Glutamatergic neuron (in vitro differentiated cells): ENCODE results near the gene STX18. TPM values are rescaled to one million over a fixed set of nuclear protein-coding genes. Genes with fewer than 3 reads are reported as not detected.

Experiments
- DNase-seq: peaks from one replicate; pipeline ENCODE4 v3.0.0; 2022
- H3K27ac Mint-ChIP-seq: one replicate; pipeline ENCODE4 v1.8.0; 2020; ENCODE audit warnings: mild to moderate bottlenecking, mixed read lengths, inconsistent platforms; ENCODE audit not compliant: unreplicated experiment
- H3K27me3 Mint-ChIP-seq: one replicate; pipeline ENCODE4 v1.8.0; 2020; ENCODE audit warnings: mild to moderate bottlenecking, moderate library complexity, mixed read lengths, inconsistent platforms; ENCODE audit not compliant: unreplicated experiment
- H3K36me3 Mint-ChIP-seq: one replicate; pipeline ENCODE4 v1.8.0; 2020; ENCODE audit warnings: mild to moderate bottlenecking, mixed read lengths, inconsistent platforms; ENCODE audit not compliant: unreplicated experiment
- H3K4me1 Mint-ChIP-seq: one replicate; pipeline ENCODE4 v1.8.0; 2020; ENCODE audit warnings: mild to moderate bottlenecking, low read depth, mixed read lengths, inconsistent platforms; ENCODE audit not compliant: unreplicated experiment
- H3K4me3 Mint-ChIP-seq: one replicate; pipeline ENCODE4 v1.8.0; 2020; ENCODE audit warnings: mild to moderate bottlenecking, mixed read lengths, inconsistent platforms; ENCODE audit not compliant: unreplicated experiment
- H3K9me3 Mint-ChIP-seq: one replicate; pipeline ENCODE4 v1.8.0; 2020; ENCODE audit warnings: mild to moderate bottlenecking, moderate library complexity, mixed read lengths, inconsistent platforms; ENCODE audit not compliant: unreplicated experiment
- total RNA-seq: library from RNA; stranded (reverse); fragmentation: NEBNext Ultra II Directional; extraction: Animal tissue kit (Norgen Biotek cat#: 25700); gene quantifications from one replicate; pipeline ENCODE4 v1.2.1, GENCODE V29; 2021; ENCODE audit not compliant: unreplicated experiment
- TF ChIP-seq, protein P1 (sequence below): fragments of 200-600 bp; sonication (generic); IDR thresholded peaks from one replicate; pipeline ENCODE4 v1.5.0; 2021; ENCODE audit not compliant: partially characterized antibody, unreplicated experiment

STX18 gene
- total RNA-seq, 1 donor from 2014 or later, result 26.3 TPM

- no peak overlapping the region for H3K4me3 Mint-ChIP-seq
- peaks cover 2% of the 10 kb centered on the region for H3K27me3 Mint-ChIP-seq
- TF ChIP-seq, protein P1, sequence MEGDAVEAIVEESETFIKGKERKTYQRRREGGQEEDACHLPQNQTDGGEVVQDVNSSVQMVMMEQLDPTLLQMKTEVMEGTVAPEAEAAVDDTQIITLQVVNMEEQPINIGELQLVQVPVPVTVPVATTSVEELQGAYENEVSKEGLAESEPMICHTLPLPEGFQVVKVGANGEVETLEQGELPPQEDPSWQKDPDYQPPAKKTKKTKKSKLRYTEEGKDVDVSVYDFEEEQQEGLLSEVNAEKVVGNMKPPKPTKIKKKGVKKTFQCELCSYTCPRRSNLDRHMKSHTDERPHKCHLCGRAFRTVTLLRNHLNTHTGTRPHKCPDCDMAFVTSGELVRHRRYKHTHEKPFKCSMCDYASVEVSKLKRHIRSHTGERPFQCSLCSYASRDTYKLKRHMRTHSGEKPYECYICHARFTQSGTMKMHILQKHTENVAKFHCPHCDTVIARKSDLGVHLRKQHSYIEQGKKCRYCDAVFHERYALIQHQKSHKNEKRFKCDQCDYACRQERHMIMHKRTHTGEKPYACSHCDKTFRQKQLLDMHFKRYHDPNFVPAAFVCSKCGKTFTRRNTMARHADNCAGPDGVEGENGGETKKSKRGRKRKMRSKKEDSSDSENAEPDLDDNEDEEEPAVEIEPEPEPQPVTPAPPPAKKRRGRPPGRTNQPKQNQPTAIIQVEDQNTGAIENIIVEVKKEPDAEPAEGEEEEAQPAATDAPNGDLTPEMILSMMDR, result no peak
- H3K9me3 Mint-ChIP-seq, result no peaks in the 10 kb centered on the region
- no peak for DNase-seq
- no peak overlapping the region for H3K27ac Mint-ChIP-seq
- no peaks in the 10 kb centered on the region for H3K4me1 Mint-ChIP-seq
- no peaks in the 10 kb centered on the region for H3K36me3 Mint-ChIP-seq
These were observed 37.1 kb downstream of the STX18 start for GRCh38 chr4:4504783-4505182.

DNA sequence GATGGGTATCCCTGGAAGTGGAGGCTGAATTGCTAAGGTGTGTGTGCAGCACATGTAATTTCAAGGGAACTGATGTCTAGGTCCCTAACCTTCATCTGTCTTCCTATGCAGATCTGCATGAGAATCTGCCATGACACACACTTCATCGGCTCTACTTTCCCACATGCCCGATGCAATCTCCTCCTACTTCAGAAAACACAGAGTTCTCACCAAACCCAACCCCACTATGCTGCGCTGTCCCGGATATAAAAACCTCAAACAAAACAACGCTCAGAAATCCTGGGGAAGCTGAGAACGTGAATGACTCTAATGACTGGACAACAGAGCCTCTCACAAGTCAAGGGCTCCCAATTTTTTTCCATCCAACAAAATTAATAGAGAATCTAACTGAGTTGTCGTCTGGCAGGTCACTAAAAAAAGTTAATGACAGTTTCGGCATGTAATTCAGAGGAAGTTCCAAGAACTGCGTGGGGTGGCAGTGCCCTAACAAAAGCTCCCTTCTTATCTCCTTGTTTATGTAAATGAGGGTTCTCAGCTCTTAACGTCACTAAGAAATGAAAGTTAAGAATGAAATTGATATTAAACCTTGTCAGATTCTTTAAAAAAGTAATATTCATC, 39.0 kb downstream of the STX18 start:
- Mint-ChIP-seq H3K4me3 (no peak overlapping the region), H3K27ac (no peak overlapping the region), H3K27me3 (no peaks in the 10 kb centered on the region), H3K9me3 (no peaks in the 10 kb centered on the region), H3K4me1 (no peaks in the 10 kb centered on the region), H3K36me3 (no peaks in the 10 kb centered on the region)
- DNase-seq, result no peak
- TF ChIP-seq, protein P1, result no peak

DNA sequence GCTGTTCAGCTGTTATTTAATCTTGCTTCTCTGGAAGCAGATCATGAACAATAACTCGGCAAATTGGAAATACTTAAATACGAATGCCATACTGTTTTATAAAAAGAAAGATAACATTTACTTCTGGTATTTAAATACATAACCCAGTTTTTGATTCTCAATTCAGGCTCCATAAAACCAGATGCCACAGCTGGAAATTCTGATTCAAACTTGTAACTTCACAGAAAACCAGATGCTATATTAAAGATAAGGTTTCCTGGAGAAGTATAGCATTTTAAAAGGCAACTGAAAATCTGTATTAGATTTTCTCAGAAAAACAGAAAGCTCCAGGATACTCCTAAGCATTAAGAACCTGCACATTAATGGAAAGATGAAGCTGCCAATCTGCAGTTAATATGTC, 40.2 kb downstream of the STX18 start:
- H3K9me3 Mint-ChIP-seq, result no peaks in the 10 kb centered on the region
- DNase-seq, result no peak
- no peaks in the 10 kb centered on the region for H3K27me3 Mint-ChIP-seq
- H3K4me3 Mint-ChIP-seq, result no peak overlapping the region
- H3K36me3 Mint-ChIP-seq, result no peaks in the 10 kb centered on the region
- H3K27ac Mint-ChIP-seq, result no peak overlapping the region
- TF ChIP-seq, protein P1, result no peak
- no peaks in the 10 kb centered on the region for H3K4me1 Mint-ChIP-seq

DNA sequence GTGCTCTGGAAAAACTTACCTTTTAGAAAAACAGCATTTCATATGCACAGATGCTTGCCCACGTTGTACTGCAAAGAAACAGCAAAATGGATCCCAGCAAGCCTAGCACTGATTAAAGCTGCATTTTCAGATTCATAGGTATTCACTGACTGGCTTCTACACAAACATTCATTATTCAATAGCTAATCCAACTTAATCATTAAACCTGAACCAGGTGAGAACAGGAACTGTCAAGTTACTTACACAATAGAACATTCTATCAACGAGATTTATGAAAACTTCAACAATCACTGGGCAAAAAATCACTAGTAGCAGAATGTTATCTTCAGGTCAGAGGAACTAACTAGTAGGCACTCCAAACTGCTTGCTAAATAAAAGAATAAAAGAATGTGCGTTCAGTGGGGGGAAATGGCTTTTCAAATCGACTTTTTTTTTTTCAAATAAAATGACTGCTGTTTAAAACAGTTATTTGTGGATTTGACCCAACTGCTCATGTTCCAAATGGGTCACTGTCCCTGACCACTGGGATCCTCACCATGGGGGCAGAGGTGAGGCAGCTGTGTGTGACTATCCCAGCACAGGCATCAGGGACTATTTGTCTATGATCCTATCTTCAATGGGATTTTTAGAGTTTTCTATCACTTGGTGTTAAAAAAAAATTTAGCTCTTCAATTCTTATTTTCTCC, 42.3 kb downstream of the STX18 start:
- H3K27me3 Mint-ChIP-seq, result no peaks in the 10 kb centered on the region
- no peak for DNase-seq
- no peak overlapping the region for H3K27ac Mint-ChIP-seq
- TF ChIP-seq, protein P1, result no peak
- H3K9me3 Mint-ChIP-seq, result no peaks in the 10 kb centered on the region
- no peak overlapping the region for H3K4me3 Mint-ChIP-seq
- H3K36me3 Mint-ChIP-seq, result no peaks in the 10 kb centered on the region
- H3K4me1 Mint-ChIP-seq, result no peaks in the 10 kb centered on the region

DNA sequence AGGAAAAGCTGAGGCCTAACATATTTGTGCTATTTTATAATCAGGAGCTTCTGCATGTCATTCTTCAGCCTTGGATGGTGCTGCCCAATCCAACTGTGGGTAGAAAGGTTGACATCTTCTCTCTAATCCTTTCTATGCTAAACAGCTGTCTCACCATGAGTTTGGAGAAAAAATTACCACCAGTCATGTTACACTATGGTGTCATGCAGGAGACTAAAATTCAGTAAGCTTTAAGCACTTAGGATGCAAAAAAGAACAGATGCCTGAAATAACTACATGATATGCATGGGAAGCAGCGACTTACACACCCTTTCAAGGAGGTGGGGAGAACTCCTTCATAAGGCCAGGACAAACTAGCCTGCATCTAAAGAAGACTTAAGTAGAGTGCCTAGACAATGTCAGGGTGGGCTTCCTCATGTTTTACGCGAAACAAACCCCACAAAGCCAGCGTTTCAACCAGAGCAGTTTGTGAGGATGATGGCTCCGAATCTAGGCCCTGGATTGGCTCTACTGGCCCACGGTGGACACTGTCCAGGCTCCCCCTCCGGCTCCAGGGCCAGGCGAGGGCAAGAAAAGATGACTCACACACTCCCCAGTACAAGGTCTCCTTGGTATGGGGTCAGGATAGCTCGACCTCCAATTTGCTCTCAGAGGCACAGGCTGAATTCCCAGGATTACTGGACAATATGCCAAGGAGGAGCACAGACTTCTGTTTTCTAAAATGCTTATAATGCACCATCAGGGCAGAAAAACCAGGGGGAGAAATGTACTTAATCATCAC, 45.1 kb downstream of the STX18 start:
- TF ChIP-seq, protein P1, result no peak
- H3K27me3 Mint-ChIP-seq, result no peaks in the 10 kb centered on the region
- no peaks in the 10 kb centered on the region for H3K4me1 Mint-ChIP-seq
- no peak for DNase-seq
- H3K36me3 Mint-ChIP-seq, result no peaks in the 10 kb centered on the region
- no peak overlapping the region for H3K4me3 Mint-ChIP-seq
- H3K27ac Mint-ChIP-seq, result no peak overlapping the region
- no peaks in the 10 kb centered on the region for H3K9me3 Mint-ChIP-seq
